Activated CD4-positive, alpha-beta T cell treated with anti-CD3 and anti-CD28 coated beads, Interleukin-2, amount 10 ng/mL, durations not matched to agents 24 days and 14 days (primary cell): Measurements from ENCODE around the gene FBXO8. TPM values are rescaled to one million over a fixed set of nuclear protein-coding genes. Genes with fewer than 3 reads are reported as not detected.
A peak's percentile ranks its signal among the peaks of the same experiment; 100 is the strongest.

Experiments
- DNase-seq: peaks from one replicate; pipeline ENCODE4 v3.0.0; 2022
- H3K27ac Mint-ChIP-seq: one replicate; pipeline ENCODE4 v1.8.0; 2022; ENCODE audit warnings: mild to moderate bottlenecking, mixed read lengths
- H3K27me3 Mint-ChIP-seq: one replicate; pipeline ENCODE4 v1.8.0; 2022; ENCODE audit warnings: mixed read lengths
- H3K36me3 Mint-ChIP-seq: one replicate; pipeline ENCODE4 v1.8.0; 2022; ENCODE audit warnings: low read depth, mild to moderate bottlenecking, mixed read lengths
- H3K4me1 Mint-ChIP-seq: one replicate; pipeline ENCODE4 v1.8.0; 2021; ENCODE audit warnings: mixed read lengths
- H3K4me3 Mint-ChIP-seq: one replicate; pipeline ENCODE4 v1.8.0; 2022; ENCODE audit warnings: mild to moderate bottlenecking, moderate library complexity, mixed read lengths
- H3K9me3 Mint-ChIP-seq: one replicate; pipeline ENCODE4 v1.8.0; 2021; ENCODE audit warnings: mixed read lengths
- intact Hi-C: fragments of 100-400 bp; cut with micrococcal nuclease; formaldehyde crosslinking; loops from one replicate; pipeline ENCODE4 v1.15.1; 2023
- total RNA-seq: library from RNA; stranded (reverse); gene quantifications from 2 replicates; pipeline ENCODE4 v1.2.3, GENCODE V29; 2022

FBXO8 gene
- total RNA-seq, 1 donor from 2014 or later = 18.3 TPM

- DNase-seq = peak; percentile 71
These were observed 66.0 kb downstream of the FBXO8 start for GRCh38 chr4:174217273-174218126.

DNA sequence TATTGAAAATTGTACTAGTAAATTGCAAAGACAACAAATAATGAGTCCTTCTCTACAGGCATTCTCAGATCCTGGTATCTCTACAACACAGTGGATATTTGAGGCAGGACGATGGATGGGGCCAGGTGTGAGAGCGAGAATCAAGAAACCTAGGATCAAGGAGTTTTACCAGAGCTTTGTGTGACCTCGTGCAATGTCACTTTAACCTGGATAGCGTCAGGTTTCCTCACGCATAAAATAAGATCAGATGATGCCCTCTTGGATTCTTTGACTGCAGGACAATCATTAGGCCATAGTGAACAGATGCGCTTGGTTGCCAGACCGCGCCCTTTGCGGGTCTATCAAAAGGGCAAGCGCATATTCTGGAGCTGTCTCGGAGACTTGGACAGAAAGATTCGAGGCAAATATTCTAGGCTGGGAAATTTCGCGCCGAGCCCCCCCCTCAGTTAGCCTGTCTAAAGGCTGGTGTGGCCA, 66.6 kb downstream of the FBXO8 start:
- no peak overlapping the region for H3K27ac Mint-ChIP-seq
- intact Hi-C loops = loop anchor here (2.0 to 10.0 kb wide), 3 partner anchors 308 to 686 kb away; partner anchors contain the start of genes GLRA3, HAND2 and HPGD

More at GRCh38 chr4:174217273-174218126, 66.0 kb downstream of the FBXO8 start:
- Mint-ChIP-seq H3K27me3 (peaks cover 81% of the 10 kb centered on the region), H3K4me1 (peaks cover 33% of the 10 kb centered on the region), H3K4me3 (peak overlapping the region; percentile 28), H3K27ac (no peak overlapping the region), H3K9me3 (peaks cover 7% of the 10 kb centered on the region), H3K36me3 (peaks cover 7% of the 10 kb centered on the region)
- intact Hi-C loops = loop anchor here (2.0 to 10.0 kb wide), 3 partner anchors 307 to 687 kb away; partner anchors contain the start of genes GLRA3, HAND2 and HPGD

DNA sequence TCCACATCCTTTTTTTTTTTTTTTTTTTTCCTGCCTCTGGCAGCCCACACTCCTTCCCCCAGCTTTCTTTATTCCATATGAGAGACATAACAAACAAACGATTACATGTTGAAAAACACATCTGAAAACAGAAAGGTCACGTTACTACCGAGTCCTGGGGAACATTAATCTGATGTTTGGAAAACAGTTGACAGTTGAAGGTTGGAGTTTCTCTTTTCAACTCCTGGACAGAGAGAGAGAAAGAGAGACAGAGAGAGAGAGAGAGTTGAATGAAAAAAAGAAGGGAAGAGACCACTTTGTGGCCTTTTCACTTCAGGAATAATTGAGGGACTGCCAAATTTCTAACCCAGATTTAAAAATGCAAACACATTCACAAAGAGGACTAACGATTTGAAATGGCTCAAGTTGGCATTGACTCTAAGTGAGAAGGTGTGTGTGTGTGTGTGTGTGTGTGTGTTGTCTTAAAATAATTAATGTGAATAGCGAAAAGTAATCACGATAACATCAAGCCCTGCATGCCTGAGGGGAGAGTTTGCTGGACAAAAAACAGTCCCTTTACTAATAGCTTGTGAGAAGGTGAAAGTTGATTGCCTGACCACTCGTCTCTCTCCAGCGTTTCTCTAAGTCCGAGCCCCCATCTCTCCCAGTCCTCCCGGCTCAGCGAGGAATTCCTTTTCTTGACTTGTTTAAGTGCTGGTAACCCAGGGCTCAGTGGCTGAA, 67.3 kb downstream of the FBXO8 start:
- H3K9me3 Mint-ChIP-seq = peaks cover 7% of the 10 kb centered on the region
- H3K36me3 Mint-ChIP-seq = peaks cover 7% of the 10 kb centered on the region
- H3K4me1 Mint-ChIP-seq = peaks cover 41% of the 10 kb centered on the region
- peaks cover 84% of the 10 kb centered on the region for H3K27me3 Mint-ChIP-seq
- H3K27ac Mint-ChIP-seq = peak overlapping the region; percentile 53
- no peak for DNase-seq
- H3K4me3 Mint-ChIP-seq = peak overlapping the region; percentile 5
- intact Hi-C loops = loop anchor here (2.0 to 10.0 kb wide), 3 partner anchors 309 to 685 kb away; partner anchors contain the start of genes GLRA3, HAND2 and HPGD

More for the DNA sequence above, 66.6 kb downstream of the FBXO8 start:
- Mint-ChIP-seq H3K36me3 (peaks cover 7% of the 10 kb centered on the region), H3K4me1 (peaks cover 36% of the 10 kb centered on the region), H3K9me3 (peaks cover 7% of the 10 kb centered on the region), H3K4me3 (peak overlapping the region; percentile 5), H3K27me3 (peaks cover 82% of the 10 kb centered on the region)
- no peak for DNase-seq

GRCh38 chr4:174215057-174215456, 68.4 kb downstream of the FBXO8 start:
- Mint-ChIP-seq H3K9me3 (peaks cover 7% of the 10 kb centered on the region), H3K27ac (no peak overlapping the region), H3K4me1 (peaks cover 41% of the 10 kb centered on the region), H3K36me3 (peaks cover 7% of the 10 kb centered on the region), H3K4me3 (no peak overlapping the region), H3K27me3 (peaks cover 90% of the 10 kb centered on the region)
- DNase-seq = no peak
- intact Hi-C loops = loop anchor here (10.0 kb wide), 2 partner anchors 310 to 610 kb away; partner anchors contain the start of genes GLRA3 and HPGD

DNA sequence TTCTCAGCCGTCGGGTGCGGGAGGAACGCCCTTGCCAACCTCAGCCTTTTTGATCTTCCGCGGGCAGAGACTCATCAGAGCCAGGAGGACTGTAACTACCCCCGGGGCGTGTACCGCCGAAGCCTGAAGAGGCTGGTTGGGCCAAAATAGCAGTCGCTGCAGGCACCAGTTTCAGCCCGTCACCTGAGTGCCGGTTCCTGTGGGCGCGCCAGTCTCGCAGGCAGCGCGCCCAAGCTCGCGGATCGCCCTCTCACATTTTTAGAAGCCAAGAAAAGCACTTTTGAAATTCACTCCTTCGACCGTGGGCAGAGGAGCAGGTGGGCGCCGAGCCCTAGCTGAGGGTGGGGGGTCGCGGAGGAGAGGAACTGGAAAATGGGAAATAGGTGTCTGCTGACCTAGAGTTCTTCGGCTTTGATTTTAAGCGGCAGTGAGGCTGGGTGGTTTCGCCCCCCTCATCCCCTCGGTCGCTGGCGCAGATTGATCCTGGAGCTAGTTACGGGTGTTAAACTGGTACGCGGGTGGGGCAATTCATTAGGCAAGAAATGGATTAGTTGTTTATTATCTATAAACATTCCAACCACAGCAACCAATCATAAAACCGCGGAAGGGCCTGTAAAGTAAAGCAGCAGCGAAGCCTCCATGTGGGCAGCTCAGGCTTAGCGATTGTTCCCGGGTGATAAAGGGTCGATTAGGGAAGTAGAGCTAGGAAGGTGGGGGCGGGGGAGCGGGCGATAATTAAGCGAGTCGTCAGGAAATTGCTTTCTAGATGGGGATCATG, 69.2 kb downstream of the FBXO8 start:
- Mint-ChIP-seq H3K4me1 (peaks cover 41% of the 10 kb centered on the region), H3K9me3 (peaks cover 7% of the 10 kb centered on the region), H3K4me3 (peak overlapping the region; percentile 21), H3K36me3 (peaks cover 7% of the 10 kb centered on the region), H3K27me3 (peaks cover 90% of the 10 kb centered on the region), H3K27ac (peak overlapping the region; percentile 34)
- DNase-seq = peak; percentile 62
- intact Hi-C loops = loop anchor here (10.0 kb wide), 2 partner anchors 311 to 611 kb away; partner anchors contain the start of genes GLRA3 and HPGD

DNA sequence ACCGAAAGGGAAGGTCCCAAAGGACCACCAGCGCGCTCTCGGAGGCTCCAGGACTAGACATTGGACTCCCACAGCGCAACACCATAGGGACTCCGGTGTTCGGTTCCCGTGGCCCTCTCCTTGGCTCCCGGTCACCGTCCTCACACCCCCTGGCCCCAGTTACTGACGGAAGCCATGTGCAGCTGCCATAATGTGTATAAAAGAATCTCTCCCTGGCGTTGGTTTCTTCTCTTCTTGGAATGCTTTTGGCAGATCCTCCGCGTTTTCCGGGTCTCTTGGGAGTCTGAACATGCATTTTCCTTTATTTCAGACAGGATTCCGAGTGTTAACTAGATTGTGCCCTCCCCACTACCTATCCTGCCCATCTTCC, 69.8 kb downstream of the FBXO8 start:
- Mint-ChIP-seq H3K36me3 (peaks cover 7% of the 10 kb centered on the region), H3K4me1 (peaks cover 41% of the 10 kb centered on the region), H3K9me3 (peaks cover 7% of the 10 kb centered on the region), H3K27ac (no peak overlapping the region), H3K27me3 (peaks cover 90% of the 10 kb centered on the region), H3K4me3 (peak overlapping the region; percentile 21)
- no peak for DNase-seq
- intact Hi-C loops = loop anchor here (10.0 kb wide), 2 partner anchors 311 to 611 kb away; partner anchors contain the start of genes GLRA3 and HPGD

DNA sequence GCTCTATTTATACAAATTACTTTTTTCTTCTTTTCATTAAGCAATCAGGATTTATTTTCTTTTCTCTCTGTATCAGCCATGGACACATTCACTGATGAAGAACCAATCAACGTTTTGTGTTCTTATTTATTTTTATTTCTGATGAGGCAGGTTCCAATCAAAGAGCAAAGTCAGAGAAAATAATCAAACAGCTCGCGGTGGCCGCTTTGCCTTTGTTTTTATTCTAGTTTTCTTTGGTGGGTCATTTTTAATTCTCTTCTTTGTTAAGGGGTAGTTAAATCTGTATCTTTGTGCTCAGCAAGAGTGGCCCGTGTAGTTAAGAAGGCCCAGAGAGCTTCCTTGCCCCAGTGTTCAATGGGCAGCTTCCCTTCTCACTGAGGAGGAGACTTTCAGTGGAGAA, 71.4 kb downstream of the FBXO8 start:
- H3K27ac Mint-ChIP-seq = no peak overlapping the region
- peaks cover 6% of the 10 kb centered on the region for H3K36me3 Mint-ChIP-seq
- intact Hi-C loops = loop anchor here (10.0 kb wide), 2 partner anchors 313 to 613 kb away; partner anchors contain the start of genes GLRA3 and HPGD
- peaks cover 82% of the 10 kb centered on the region for H3K27me3 Mint-ChIP-seq
- H3K4me1 Mint-ChIP-seq = peaks cover 31% of the 10 kb centered on the region
- H3K4me3 Mint-ChIP-seq = no peak overlapping the region
- DNase-seq = no peak
- peaks cover 7% of the 10 kb centered on the region for H3K9me3 Mint-ChIP-seq

DNA sequence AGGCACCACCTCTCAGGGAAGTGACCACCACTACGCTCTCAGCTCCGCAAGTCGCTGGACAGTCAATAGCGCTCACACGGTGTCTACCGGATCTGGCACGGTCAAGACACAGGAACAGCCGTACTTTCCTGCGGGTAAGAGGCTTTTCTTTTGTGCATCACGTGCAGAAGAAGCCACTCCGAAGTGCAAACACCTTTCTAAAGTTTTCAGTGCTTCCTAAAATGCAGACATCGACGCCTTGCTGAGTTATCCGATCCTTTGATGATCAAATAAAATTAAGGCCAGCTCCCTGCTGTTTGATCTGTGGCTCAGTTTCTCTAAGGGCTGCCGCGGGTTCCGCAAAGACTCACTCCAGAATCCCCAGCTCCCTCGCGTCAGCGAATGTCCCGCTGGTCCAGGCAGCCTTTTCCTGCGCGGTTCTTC, 71.8 kb downstream of the FBXO8 start:
- Mint-ChIP-seq H3K9me3 (peaks cover 7% of the 10 kb centered on the region), H3K4me3 (peak overlapping the region; percentile 26), H3K27me3 (peaks cover 78% of the 10 kb centered on the region), H3K4me1 (peaks cover 28% of the 10 kb centered on the region), H3K27ac (no peak overlapping the region), H3K36me3 (peaks cover 5% of the 10 kb centered on the region)
- no peak for DNase-seq
- intact Hi-C loops = loop anchor here (10.0 kb wide), 2 partner anchors 313 to 613 kb away; partner anchors contain the start of genes GLRA3 and HPGD

DNA sequence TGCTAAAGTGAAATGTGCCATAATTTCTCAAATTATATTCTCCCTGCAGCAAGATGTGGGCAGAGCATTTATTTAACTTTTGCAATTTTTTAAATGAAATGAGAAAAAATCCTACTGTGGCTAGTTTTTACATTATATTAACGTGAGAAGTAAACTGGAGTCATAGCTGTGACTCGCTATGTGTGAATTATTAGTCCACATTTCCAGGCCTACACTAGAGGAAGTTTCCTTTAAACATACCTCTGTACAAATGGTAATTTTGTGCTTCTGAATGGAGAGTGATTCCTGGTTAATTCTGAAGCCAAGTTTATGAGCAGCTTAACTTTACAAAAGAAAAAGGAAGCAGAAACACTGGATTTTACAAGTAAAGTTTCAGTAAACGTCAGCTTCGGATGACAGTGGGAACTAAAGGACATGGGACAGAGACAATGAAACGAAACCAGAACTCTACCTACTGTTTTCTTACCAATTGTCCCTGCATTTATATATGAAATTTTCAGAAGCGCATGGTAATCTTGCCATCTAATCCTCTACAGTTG, 72.4 kb downstream of the FBXO8 start:
- Mint-ChIP-seq H3K36me3 (peaks cover 2% of the 10 kb centered on the region), H3K27ac (no peak overlapping the region), H3K4me1 (peaks cover 24% of the 10 kb centered on the region), H3K27me3 (peaks cover 76% of the 10 kb centered on the region), H3K4me3 (no peak overlapping the region), H3K9me3 (peaks cover 7% of the 10 kb centered on the region)
- intact Hi-C loops = loop anchor here (10.0 kb wide), 2 partner anchors 314 to 614 kb away; partner anchors contain the start of genes GLRA3 and HPGD
- DNase-seq = no peak

- Mint-ChIP-seq H3K27ac (no peak overlapping the region), H3K4me1 (peaks cover 22% of the 10 kb centered on the region), H3K9me3 (peaks cover 4% of the 10 kb centered on the region), H3K4me3 (no peak overlapping the region), H3K27me3 (peaks cover 74% of the 10 kb centered on the region), H3K36me3 (peaks cover 2% of the 10 kb centered on the region)
- DNase-seq = no peak
- intact Hi-C loops = loop anchor here (10.0 kb wide), 2 partner anchors 314 to 614 kb away; partner anchors contain the start of genes GLRA3 and HPGD
These were observed 73.1 kb downstream of the FBXO8 start for GRCh38 chr4:174210354-174210753.

GRCh38 chr4:174209341-174209740, 74.1 kb downstream of the FBXO8 start:
- H3K36me3 Mint-ChIP-seq = no peaks in the 10 kb centered on the region
- H3K4me3 Mint-ChIP-seq = no peak overlapping the region
- no peak overlapping the region for H3K27ac Mint-ChIP-seq
- H3K9me3 Mint-ChIP-seq = no peaks in the 10 kb centered on the region
- H3K27me3 Mint-ChIP-seq = peaks cover 71% of the 10 kb centered on the region
- DNase-seq = no peak
- H3K4me1 Mint-ChIP-seq = peaks cover 17% of the 10 kb centered on the region
- intact Hi-C loops = no loop called here

- Mint-ChIP-seq H3K4me3 (no peak overlapping the region), H3K4me1 (peaks cover 9% of the 10 kb centered on the region), H3K36me3 (no peaks in the 10 kb centered on the region), H3K9me3 (no peaks in the 10 kb centered on the region), H3K27me3 (peaks cover 55% of the 10 kb centered on the region), H3K27ac (no peak overlapping the region)
- intact Hi-C loops = no loop called here
- DNase-seq = no peak
These were observed 76.1 kb downstream of the FBXO8 start for GRCh38 chr4:174207367-174207766.
